T-helper 1 cell treated with Interleukin-12 subunit alpha and Interleukin-12 subunit beta and Interleukin-4 antibody, amounts not matched to agents 30 ng/mL and 1 ng/mL, for 36 hours (primary cell): Measurements from ENCODE around the gene NCKAP5L. TPM values are rescaled to one million over a fixed set of nuclear protein-coding genes. Genes with fewer than 3 reads are reported as not detected.

Source experiments
- intact Hi-C: fragments of 100-400 bp; cut with micrococcal nuclease; formaldehyde crosslinking; loops from one replicate; pipeline ENCODE4 v1.15.1; 2024
- total RNA-seq: library from RNA; stranded (reverse); gene quantifications from 2 replicates; pipeline ENCODE4 v1.2.3, GENCODE V29; 2022

NCKAP5L gene
- total RNA-seq, 1 donor from 2014 or later, result 2.8 TPM

- intact Hi-C loops, result no loop called here
These were observed 23.4 kb downstream of the NCKAP5L start for GRCh38 chr12:49804821-49805220.

GRCh38 chr12:49803693-49804450 is 24.3 kb downstream of the NCKAP5L start:
- intact Hi-C loops, result no loop called here

- intact Hi-C loops, result no loop called here
These were observed 26.8 kb downstream of the NCKAP5L start for GRCh38 chr12:49801141-49802063.

- intact Hi-C loops, result no loop called here
These were observed 27.6 kb downstream of the NCKAP5L start for GRCh38 chr12:49800421-49801140.

- intact Hi-C loops, result no loop called here
These were observed 29.3 kb downstream of the NCKAP5L start for GRCh38 chr12:49798934-49799333.

GRCh38 chr12:49798248-49798647 is 30.0 kb downstream of the NCKAP5L start:
- intact Hi-C loops, result no loop called here

- intact Hi-C loops, result no loop called here
These were observed 30.8 kb downstream of the NCKAP5L start for GRCh38 chr12:49797449-49797776.

GRCh38 chr12:49796606-49797448 is 31.4 kb downstream of the NCKAP5L start:
- intact Hi-C loops, result no loop called here

GRCh38 chr12:49796155-49796554 is 32.1 kb downstream of the NCKAP5L start:
- intact Hi-C loops, result no loop called here

GRCh38 chr12:49795654-49796105 is 32.5 kb downstream of the NCKAP5L start:
- intact Hi-C loops, result no loop called here

GRCh38 chr12:49794811-49795653 is 33.2 kb downstream of the NCKAP5L start:
- intact Hi-C loops, result no loop called here

GRCh38 chr12:49794021-49794420 is 34.2 kb downstream of the NCKAP5L start:
- intact Hi-C loops, result no loop called here

GRCh38 chr12:49793620-49794019 is 34.6 kb downstream of the NCKAP5L start:
- intact Hi-C loops, result no loop called here

- intact Hi-C loops, result no loop called here
These were observed 35.1 kb downstream of the NCKAP5L start for GRCh38 chr12:49792976-49793580.

GRCh38 chr12:49792181-49792970 is 35.8 kb downstream of the NCKAP5L start:
- intact Hi-C loops, result no loop called here

GRCh38 chr12:49791700-49792099 is 36.5 kb downstream of the NCKAP5L start:
- intact Hi-C loops, result no loop called here

GRCh38 chr12:49790741-49791555 is 37.3 kb downstream of the NCKAP5L start:
- intact Hi-C loops, result no loop called here

GRCh38 chr12:49789992-49790391 is 38.2 kb downstream of the NCKAP5L start:
- intact Hi-C loops, result no loop called here
